ENCODE results near the gene L3MBTL4. TPM values are rescaled to one million over a fixed set of nuclear protein-coding genes. Genes with fewer than 3 reads are reported as not detected.

The L3MBTL4 gene
- total RNA-seq, 2 donors from 2014 or later, result 10.9 to 11.2 TPM

DNA sequence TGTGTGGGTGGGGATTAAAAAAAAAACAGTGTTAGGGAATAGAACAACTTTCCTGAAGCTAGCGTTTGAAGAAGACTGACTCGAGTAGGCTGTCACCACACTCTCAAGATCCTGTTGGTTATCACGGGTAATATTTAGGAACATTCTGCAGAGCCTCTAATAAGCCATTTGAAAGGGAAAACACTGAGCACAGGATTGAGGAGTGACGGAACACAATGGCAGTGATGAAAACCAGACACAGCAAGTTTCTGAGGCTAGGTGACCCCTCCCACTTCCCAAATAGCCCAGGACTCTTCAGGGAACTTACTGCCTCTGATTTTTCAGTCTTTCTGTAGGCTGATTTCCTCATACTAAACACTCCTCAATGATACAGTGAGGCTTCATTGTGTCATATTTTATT, 431.2 kb downstream of the L3MBTL4 start:
- 74 to 84% methylated on average over 4 of the region's 4 CpGs for WGBS, 2 donors
- TF ChIP-seq, protein P1, sequence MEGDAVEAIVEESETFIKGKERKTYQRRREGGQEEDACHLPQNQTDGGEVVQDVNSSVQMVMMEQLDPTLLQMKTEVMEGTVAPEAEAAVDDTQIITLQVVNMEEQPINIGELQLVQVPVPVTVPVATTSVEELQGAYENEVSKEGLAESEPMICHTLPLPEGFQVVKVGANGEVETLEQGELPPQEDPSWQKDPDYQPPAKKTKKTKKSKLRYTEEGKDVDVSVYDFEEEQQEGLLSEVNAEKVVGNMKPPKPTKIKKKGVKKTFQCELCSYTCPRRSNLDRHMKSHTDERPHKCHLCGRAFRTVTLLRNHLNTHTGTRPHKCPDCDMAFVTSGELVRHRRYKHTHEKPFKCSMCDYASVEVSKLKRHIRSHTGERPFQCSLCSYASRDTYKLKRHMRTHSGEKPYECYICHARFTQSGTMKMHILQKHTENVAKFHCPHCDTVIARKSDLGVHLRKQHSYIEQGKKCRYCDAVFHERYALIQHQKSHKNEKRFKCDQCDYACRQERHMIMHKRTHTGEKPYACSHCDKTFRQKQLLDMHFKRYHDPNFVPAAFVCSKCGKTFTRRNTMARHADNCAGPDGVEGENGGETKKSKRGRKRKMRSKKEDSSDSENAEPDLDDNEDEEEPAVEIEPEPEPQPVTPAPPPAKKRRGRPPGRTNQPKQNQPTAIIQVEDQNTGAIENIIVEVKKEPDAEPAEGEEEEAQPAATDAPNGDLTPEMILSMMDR (IDR thresholded peaks at IDR 0.05), result no peak
- TF ChIP-seq POLR2A (IDR thresholded peaks at IDR 0.05), result no peak
- intact Hi-C loops (cut with DNase I), result no loop called here
- no peak for ATAC-seq
- no peaks in the 10 kb centered on the region for H3K36me3 ChIP-seq (replicated peaks in 1 of 2; ENCODE audit: insufficient read depth in 1 of 2, low read depth in 2 of 2)
- no peaks in the 10 kb centered on the region for H3K27me3 ChIP-seq
- no peak for DNase-seq
- no peaks in the 10 kb centered on the region for H3K4me1 ChIP-seq
- no peaks in the 10 kb centered on the region for H3K9me3 ChIP-seq
- no peak overlapping the region for H3K4me3 ChIP-seq
- no peak overlapping the region for H3K27ac ChIP-seq

DNA sequence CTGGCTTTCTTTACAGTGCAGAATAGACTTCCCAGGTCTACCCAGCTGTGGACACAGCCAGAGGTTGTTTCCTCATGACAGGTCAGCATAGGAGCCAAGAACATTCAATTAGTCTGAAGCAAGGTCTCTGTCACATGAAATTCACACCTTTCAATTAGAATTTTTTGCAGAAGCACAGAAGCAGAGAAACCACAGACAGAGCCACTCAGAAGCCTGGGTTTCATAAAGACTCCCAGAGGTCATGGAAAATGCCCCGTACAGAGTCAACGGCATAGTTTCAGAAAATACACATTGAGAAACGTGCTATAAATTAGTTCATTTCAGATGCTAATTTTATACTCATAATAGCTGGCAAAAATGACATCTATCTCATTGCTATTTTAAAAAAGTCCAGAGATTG, 432.4 kb downstream of the L3MBTL4 start:
- H3K36me3 ChIP-seq (replicated peaks in 1 of 2; ENCODE audit: insufficient read depth in 1 of 2, low read depth in 2 of 2), result no peaks in the 10 kb centered on the region
- 84 to 91% methylated on average over 3 of the region's 3 CpGs for WGBS, 2 donors
- ATAC-seq, result no peak
- no peaks in the 10 kb centered on the region for H3K9me3 ChIP-seq
- intact Hi-C loops (cut with DNase I), result no loop called here
- H3K27ac ChIP-seq, result no peak overlapping the region
- no peak for DNase-seq
- no peaks in the 10 kb centered on the region for H3K27me3 ChIP-seq
- TF ChIP-seq, protein P1 (IDR thresholded peaks at IDR 0.05), result no peak
- H3K4me1 ChIP-seq, result no peaks in the 10 kb centered on the region
- H3K4me3 ChIP-seq, result no peak overlapping the region

DNA sequence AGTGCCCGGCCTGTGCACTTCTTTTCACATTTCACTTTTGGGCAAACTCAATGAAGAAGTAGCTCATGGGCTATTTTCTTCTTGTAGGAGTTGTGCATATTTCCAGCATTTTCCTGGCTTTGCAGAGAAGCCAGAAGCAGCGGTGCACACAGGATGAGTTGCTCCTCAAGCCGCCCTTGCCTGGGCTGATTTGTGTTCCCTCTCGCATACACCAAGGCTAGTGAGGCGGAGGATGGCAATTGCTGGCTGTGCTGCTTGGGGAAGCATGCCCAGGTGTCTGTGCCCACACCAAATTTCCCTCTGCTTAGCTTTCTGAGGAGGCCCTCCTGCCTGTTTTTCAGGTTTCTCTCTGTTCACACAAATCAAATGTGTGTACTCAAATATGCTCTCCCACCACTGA, 434.0 kb downstream of the L3MBTL4 start:
- no peak for DNase-seq

DNA sequence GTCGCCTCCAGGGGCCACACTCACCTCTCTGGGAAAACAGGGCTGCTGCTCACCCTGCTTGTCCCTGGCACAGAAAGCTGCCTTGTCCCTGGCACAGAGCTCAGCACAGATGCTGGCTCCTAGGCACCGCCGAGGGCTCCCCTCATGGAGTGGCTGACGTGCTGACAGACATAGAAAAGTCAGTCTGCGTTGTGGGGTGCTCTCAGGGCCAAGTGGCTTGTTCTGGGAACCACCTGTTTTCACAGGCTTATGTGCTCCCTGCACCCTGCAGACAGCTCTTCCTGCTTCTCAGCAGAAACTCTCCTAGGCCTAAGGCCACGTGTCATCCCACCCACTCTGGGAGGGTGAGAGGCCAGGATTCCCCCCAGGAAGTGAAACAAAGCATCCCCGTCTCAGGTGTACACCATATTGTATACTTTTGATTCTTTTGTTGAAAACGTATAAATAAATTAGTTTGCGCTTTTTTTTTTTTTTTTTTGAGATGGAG, 434.7 kb downstream of the L3MBTL4 start:
- TF ChIP-seq, protein P1 (IDR thresholded peaks at IDR 0.05), result no peak
- no peak for TF ChIP-seq POLR2A (IDR thresholded peaks at IDR 0.05)
- H3K4me1 ChIP-seq, result no peaks in the 10 kb centered on the region
- ATAC-seq, result no peak
- H3K36me3 ChIP-seq (replicated peaks in 1 of 2; ENCODE audit: insufficient read depth in 1 of 2, low read depth in 2 of 2), result no peaks in the 10 kb centered on the region
- WGBS, 2 donors, result 71 to 92% methylated on average over 7 to 9 of the region's 9 CpGs
- no peak for DNase-seq
- H3K9me3 ChIP-seq, result no peaks in the 10 kb centered on the region
- H3K27ac ChIP-seq, result no peak overlapping the region
- no peak overlapping the region for H3K4me3 ChIP-seq
- intact Hi-C loops (cut with DNase I), result no loop called here
- no peaks in the 10 kb centered on the region for H3K27me3 ChIP-seq

More for the DNA sequence above, 434.0 kb downstream of the L3MBTL4 start:
- intact Hi-C loops (cut with DNase I), result no loop called here
- Histone ChIP-seq H3K4me1 (no peaks in the 10 kb centered on the region), H3K9me3 (no peaks in the 10 kb centered on the region), H3K27ac (no peak overlapping the region), H3K27me3 (no peaks in the 10 kb centered on the region), H3K36me3 (replicated peaks in 1 of 2; ENCODE audit: insufficient read depth in 1 of 2, low read depth in 2 of 2) (no peaks in the 10 kb centered on the region), H3K4me3 (no peak overlapping the region)
- no peak for ATAC-seq
- TF ChIP-seq, protein P1 (IDR thresholded peaks at IDR 0.05), result no peak
- TF ChIP-seq POLR2A (IDR thresholded peaks at IDR 0.05), result no peak
- WGBS, 2 donors, result 91 to 97% methylated on average over 5 of the region's 5 CpGs

DNA sequence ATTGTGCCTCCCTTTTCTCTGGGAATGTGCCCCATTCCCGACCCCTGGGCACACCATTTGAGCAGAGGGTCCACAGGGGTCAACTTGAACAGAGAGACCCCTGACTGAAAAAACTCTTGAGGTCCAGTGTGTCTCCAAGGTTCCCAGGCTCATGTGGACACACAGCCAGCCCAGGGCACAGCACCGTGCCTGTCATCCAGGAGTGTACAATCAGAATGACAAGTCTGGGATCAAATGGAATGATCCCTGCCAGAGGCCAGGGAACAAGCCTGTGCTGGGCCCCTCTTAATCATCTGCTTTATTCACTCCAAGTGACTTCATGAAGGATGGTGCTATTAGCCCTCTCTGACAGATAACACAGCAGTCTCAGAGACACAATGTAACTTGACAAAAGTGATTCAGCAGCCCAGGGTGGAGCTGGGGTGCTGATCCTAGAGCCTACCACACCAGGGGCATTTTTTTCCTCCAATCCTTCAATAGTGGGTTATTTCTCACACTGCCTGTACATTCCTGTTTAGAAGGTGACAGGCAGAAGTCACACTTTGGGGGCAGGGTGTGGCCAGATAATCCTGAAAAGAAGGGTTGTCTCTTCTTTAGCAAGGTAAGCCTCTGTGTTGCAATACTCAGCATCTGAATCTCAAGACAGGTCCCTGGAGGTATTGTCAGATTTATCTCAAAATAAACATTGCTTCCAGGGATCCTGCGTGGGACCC, 435.4 kb downstream of the L3MBTL4 start:
- no peaks in the 10 kb centered on the region for H3K36me3 ChIP-seq (replicated peaks in 1 of 2; ENCODE audit: insufficient read depth in 1 of 2, low read depth in 2 of 2)
- no peaks in the 10 kb centered on the region for H3K4me1 ChIP-seq
- no peaks in the 10 kb centered on the region for H3K9me3 ChIP-seq
- no peak for TF ChIP-seq POLR2A (IDR thresholded peaks at IDR 0.05)
- TF ChIP-seq, protein P1 (IDR thresholded peaks at IDR 0.05), result no peak
- WGBS, 2 donors, result 68 to 70% methylated on average over 3 of the region's 3 CpGs
- intact Hi-C loops (cut with DNase I), result no loop called here
- no peaks in the 10 kb centered on the region for H3K27me3 ChIP-seq
- no peak overlapping the region for H3K27ac ChIP-seq
- no peak for DNase-seq
- ATAC-seq, result no peak
- no peak overlapping the region for H3K4me3 ChIP-seq

Measured in body of pancreas (tissue), 4 donors.